CD1c-positive myeloid dendritic cell (primary cell): ENCODE results near the gene MXD3.
A peak's percentile ranks its signal among the peaks of the same experiment; 100 is the strongest.
"Not testable (repeated sequence)": the region's sequence is repeated elsewhere in the genome, so short reads cannot be mapped to it uniquely, and the experiment has no call there.

Source experiments
- DNase-seq: peaks from one replicate; pipeline ENCODE4 v3.0.0-alpha.2; 2016; ENCODE audit errors: extremely low spot score

The MXD3 gene

DNA sequence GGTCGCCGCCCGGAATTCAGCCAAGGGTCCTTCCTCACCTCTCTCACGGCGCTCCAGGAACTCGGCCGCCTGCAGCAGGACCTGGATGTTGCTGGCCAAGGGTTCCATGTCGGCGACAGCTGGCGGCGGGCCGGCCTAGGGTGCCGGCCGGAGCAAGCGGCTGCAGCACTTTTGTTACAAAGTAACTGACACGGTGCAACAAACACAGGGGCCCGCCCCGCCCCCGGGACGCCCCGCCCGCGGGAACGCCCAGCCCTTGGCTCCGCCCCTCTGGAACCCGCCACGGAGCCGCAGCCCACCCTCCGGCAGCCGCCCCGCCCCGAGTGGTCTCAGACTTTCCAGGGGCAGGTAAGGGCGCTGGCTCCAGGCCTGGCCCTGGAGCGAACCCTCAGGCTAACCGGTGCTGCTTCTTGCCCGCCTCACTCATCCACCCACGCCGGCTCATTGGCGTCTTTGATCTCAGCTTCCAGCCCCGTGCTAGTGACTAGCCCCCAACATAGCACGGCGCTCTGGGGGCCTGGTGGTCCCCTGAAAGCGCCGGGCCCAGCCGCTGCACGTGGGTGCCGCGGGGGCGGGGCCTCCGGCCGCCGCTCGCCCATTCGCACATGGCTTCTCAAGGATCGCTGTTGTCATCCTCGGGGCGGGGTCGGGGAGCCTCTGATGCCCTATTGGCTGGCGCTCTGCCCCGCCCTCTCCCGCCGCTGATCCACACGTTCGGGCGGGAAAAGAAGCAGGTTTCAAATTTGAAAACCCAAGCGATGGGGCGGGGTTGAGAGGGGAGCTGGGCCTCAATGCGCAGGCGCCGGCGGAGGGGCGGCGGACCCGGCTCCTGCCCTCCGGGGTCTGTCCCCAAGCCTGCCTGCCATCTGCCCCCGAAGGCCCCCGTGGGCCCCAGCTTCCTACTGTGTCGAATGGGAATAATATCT is at the start of gene MXD3:
Gene MXD3, minus strand, starts transcription at position 176 of the 926 bp plus-strand sequence. Its CDS starts 68 bp downstream, at position 108.
- peak; percentile 96 for DNase-seq

GRCh38 chr5:177360740-177361139 is 49.0 kb upstream of the MXD3 start:
- DNase-seq = not testable (repeated sequence)

DNA sequence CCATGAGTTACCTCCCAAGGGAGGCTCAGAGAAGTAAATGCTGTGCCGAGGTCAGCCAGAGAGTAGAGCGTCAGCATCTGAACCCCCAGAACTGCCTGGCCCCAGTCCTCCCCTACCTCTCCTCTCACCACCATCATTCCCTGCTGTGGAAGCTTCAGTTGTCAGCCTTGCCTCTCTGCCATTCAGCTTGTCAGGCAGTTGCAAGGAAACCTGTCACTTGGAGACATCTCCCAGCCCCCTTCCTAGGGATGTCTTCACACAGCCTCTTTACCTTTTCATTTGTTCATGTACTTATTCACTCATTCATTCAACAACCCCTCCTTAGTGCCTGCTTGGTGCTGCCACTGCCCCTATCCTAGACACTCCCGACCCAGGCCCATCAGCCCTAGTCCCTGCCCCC is 48.2 kb upstream of the MXD3 start:
- no peak for DNase-seq

DNA sequence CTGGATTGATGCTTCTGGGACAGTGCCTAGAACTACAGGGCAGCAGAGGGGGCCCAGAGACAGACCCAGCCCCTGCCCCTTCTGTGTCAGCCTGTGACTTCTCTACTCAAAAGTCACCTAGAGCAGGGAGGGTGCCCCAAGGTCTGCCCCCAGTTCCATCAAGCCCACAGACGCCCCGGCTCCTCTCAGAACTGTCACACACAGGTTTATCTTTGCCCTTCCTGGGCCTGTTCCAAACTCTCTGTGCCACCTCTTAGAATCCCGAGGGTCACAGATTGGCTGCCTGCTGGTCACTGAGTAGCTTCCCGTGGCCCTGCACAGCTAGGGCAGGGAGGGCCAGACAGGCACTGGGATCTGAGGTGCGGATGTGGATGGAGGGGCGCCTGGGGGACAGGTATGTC is 47.8 kb upstream of the MXD3 start:
- DNase-seq = no peak

DNA sequence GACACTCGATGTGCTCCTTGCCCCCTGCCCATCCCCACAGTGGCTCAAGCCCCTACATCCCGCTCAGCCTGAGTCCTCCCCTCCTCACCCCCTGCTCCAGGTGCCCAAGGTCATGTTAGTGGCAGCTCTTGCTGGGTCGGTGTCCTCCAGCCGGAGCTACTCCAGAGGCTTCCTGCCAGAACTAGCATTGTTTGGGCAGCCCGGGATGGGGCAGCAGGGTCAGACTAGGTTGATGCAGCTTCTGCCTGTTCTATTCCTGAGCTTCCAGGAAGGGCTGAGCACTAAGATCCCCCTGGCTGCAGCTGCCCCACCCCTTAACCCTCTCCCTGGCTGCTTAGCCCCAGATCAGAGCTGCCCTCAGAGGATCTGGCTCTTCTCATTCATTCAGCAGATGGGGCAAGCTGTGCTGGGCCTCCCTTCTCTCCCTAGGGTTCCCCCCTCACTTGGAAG is 46.7 kb upstream of the MXD3 start:
- DNase-seq = no peak

GRCh38 chr5:177357459-177358351 is 46.0 kb upstream of the MXD3 start, which contains the start of gene RGS14:
Gene RGS14, plus strand, starts transcription at chr5:177357924. Its CDS starts 101 bp downstream, at chr5:177358025.
- DNase-seq = peak; percentile 92

GRCh38 chr5:177357146-177357458 is 45.4 kb upstream of the MXD3 start:
- no peak for DNase-seq

DNA sequence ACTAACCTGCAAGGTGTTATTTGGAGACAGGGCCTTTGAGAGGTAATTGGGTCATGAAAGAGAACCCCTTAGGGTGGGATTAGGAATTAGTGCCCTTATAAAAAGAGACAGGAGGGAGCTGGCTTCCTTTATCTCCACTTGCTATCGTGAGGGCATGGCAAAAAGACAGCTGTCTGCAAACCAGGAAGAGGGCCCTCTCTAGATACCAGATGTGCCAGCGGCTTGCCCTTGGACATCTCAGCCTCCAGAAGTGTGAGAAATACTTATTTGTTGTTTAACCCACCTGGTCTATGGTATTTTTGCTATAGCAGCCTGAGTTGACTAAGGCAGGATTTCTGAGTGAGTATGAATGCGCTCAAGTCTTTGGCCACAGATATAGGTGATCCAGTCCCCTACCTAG is 45.0 kb upstream of the MXD3 start:
- peak; percentile 15 for DNase-seq

- DNase-seq = peak; percentile 79
Measured at GRCh38 chr5:177355868-177356168, 44.1 kb upstream of the MXD3 start.

DNA sequence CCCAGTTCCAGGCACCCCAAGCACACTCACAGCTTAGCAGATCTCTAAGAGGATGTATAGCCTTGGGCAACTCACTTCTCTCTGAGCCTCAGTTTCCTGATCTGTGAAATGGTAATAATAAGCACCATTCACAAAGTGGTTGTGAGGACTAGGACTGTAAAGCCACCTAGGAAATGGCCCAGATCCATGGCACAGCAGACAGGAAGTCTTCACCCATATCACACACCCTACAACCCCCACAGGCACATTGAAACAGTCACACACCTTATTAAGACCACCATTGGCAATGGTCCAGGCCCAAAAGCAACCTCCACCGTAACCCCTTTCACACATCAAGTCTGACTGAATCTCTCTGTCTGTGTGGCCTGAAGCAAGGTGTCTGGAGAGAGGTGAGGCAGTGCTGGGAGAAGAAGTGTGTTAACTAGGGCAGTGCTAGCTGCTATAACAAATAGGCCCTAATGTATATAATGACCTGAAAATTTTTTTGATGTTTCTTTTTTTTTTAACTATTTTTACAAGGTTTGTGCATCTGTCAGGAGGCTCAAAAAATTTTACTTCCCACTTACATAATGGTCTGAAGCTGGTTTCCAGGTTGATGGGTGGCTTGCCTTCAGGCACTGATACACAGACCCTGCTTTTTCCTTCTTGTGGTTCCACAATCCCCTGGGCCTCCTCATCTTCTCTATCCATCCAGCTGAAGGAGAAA is 43.6 kb upstream of the MXD3 start:
- DNase-seq = no peak

DNA sequence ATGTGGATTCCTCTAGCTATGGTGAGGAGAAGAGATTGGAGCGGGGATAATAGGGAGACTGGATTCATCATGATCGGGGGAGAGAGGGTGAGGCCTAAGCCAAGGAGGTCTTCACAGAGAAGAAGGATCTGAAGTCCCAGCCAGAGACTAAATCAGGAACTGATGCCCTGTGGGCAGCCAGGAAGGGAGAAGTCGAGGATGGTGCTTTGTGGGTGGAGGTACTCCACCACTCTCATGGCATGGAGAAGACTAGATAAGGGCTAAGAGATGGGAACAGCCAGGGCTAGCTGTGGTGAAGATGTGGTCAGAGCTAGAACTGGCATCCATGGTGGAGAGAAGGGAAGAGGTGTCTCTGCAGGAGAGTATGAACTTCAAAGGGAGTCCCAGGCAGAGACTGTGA is 43.0 kb upstream of the MXD3 start:
- peak; percentile 84 for DNase-seq

- no peak for DNase-seq
Measured at GRCh38 chr5:177354256-177354655, 42.6 kb upstream of the MXD3 start.

- peak; percentile 33 for DNase-seq
Measured at GRCh38 chr5:177353093-177353492, 41.4 kb upstream of the MXD3 start.

DNA sequence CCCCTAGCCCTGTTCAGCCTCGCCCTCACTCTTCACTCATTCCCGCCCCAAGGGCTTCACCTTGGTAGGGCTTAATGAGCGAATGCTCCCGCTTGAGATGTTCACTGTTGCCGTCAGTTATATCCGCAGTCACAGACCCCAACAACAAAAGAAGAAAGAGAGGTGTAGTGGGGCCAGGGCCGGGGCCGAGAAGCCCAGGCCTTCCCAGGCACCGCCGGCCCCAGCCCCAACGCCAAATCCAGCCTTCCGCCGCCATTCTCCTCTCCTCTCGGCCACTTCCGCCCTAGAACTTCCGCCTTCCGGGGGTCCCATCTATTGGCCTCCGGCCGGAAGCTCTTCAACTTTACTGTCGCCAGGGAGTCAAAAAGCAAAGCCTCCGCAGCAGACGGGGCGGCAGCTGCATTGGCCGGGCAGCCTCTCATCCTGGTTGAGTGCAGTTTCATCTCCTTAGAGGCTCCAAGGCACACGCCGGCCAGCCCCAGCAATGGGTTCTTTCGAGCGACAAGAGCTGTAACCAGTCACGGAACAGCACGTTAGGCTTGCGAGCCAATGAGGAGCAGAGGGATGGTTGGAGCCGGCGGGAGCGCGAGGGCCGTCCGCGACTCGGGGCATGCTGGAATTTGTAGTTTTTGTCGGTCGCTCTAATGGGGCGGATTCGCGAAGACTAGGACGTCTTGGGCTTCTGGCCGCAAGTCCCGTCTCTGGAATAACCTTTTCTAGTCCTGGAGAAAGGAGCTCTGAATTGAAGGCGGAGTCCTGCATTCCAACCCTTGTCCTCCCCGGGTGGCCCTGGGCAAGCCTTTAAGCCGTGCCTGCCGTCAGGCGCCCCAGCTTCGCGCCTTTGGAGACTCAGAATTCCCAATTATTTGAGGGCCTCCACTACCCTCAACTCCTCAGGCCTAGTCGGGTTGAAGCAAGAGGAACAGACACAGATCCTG is 40.0 kb upstream of the MXD3 start, which contains the start of gene LMAN2:
Gene LMAN2, minus strand, starts transcription at position 277 of the 938 bp plus-strand sequence. Its CDS starts 21 bp downstream, at position 256.
- peak; percentile 97 for DNase-seq

DNA sequence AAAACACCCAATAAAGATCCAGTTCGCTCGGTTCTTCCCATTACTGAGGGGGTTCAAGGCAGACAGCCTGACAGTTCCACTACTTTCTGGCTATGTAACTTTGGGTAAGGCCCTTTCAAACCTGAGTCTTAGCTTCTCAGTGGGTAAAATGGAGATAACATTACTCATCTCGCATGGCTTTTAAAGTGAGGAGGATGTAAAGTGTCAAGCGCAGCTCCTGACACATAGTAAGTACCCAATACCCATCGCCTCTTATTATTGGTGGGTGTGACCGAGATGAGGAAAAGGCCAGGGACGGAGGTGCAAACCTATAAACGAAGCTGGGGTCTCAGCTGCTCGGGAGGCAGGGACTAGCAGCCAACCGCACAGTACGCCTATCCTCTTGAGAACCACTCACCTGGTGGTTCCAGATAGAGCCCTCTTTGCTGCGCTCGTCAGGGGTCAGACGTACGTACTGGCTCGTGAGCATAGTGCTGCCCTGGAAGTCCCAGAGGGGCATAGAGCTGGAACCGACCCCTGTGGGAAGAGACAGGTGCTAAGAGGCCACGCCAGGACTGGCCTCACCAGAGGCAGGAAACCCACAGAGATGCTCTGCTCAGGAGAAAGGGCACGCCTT is 39.2 kb upstream of the MXD3 start:
- DNase-seq = no peak

- no peak for DNase-seq
Measured at GRCh38 chr5:177349762-177350161, 38.1 kb upstream of the MXD3 start.

- no peak for DNase-seq
Measured at GRCh38 chr5:177349362-177349647, 37.6 kb upstream of the MXD3 start.

DNA sequence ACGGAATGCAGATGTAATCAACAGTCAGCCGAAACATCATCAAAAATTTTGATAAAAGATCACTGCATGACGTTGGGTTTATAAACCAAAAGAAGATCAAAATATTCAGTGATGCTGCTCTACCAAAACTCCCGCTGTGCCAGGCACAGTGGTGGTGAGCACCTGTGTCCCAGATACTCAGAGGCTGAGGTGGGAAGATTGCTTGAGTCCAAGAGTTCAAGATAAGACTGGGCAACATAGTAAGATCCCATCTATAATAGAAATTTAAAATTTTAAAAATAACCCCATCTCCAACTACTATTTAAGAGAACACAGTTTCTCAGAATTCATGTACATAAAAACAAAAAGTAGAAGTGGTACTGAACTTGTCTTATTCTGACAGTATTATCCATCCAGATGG is 36.0 kb upstream of the MXD3 start:
- DNase-seq = no peak

DNA sequence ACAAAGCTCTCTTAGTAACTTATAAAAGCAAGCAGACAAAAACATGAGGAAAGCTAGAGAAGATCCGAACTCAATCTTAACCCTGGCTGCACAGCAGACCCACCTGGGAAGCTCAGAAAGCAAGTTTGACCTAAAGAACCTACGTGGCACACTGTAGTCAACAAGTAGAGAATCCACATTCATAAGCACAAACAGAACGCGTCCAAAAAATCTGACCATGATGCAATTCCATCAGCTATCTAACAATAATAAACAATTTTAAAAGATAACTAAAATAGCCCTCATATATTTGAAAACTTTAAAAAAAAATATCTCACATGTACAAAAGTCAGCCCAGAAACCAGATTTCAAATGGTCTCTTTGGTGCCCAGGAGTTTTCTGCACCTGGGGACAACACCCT is 35.1 kb upstream of the MXD3 start:
- DNase-seq = no peak

GRCh38 chr5:177344891-177345290 is 33.2 kb upstream of the MXD3 start:
- no peak for DNase-seq

DNA sequence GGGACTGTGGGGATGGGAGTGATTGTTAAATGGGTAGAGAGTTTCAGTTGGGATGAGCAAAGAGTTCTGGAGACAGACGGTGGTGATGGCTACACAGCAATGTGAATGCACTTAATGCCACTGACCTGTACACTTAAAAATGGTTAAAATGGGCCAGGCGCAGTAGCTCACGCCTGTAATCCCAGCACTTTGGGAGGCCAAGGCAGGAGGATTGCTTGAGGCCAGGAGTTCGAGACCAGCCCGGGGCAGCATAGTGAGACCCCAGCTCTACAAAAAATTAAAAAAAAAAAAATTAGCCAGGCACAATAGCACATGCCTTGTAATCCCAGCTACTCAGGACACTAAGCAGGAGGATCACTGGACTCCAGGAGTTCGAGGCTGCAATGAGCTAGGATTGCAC is 32.1 kb upstream of the MXD3 start:
- DNase-seq = no peak
